Bronchial epithelial cell (primary cell): Measurements from ENCODE around the gene LCN6. TPM values are rescaled to one million over a fixed set of nuclear protein-coding genes. Genes with fewer than 3 reads are reported as not detected.

Experiments used
- DNase-seq: peaks from one replicate; pipeline ENCODE4 v3.0.0-alpha.2; 2010; ENCODE audit warnings: low read depth
- FAIRE-seq: peaks from 2 replicates; lab custom pipeline; 2011; peaks lifted over from hg19 to GRCh38; lab: Jason Lieb, UNC
- H3K27me3 ChIP-seq: 2 replicates; pipeline ENCODE4 v1.5.1; 2011; ENCODE audit warnings: low read length; ENCODE audit not compliant: control insufficient read depth, insufficient read depth
- H3K36me3 ChIP-seq: 2 replicates; pipeline ENCODE4 v1.5.1; 2011; ENCODE audit warnings: low read length; ENCODE audit not compliant: control insufficient read depth, insufficient read depth
- H3K4me3 ChIP-seq: 2 replicates; pipeline ENCODE4 v1.5.1; 2011; ENCODE audit warnings: mild to moderate bottlenecking, low read depth, low read length, control low read depth
- CTCF ChIP-seq: IDR thresholded peaks from 2 replicates; pipeline ENCODE4 v1.5.1; 2011; ENCODE audit warnings: mild to moderate bottlenecking, moderate library complexity, low read length, control low read depth, inconsistent platforms; ENCODE audit not compliant: insufficient read depth, severe bottlenecking
- total RNA-seq: library from RNA; depleted of rRNA; stranded (reverse); fragments of >200 nt; gene quantifications from 2 replicates; pipeline ENCODE4 v1.2.1, GENCODE V29; 2014

Gene LCN6
- total RNA-seq, 1 donor from 2014 or later = not detected

GRCh38 chr9:136703276-136703860, 45.0 kb downstream of the LCN6 start:
- Histone ChIP-seq H3K27me3 (peaks cover 6% of the 10 kb centered on the region), H3K4me3 (no peak overlapping the region), H3K36me3 (no peaks in the 10 kb centered on the region)
- DNase-seq (no peak), FAIRE-seq (no peak)
- no peak for TF ChIP-seq CTCF

GRCh38 chr9:136701668-136702053, 46.7 kb downstream of the LCN6 start:
- DNase-seq (no peak), FAIRE-seq (no peak)
- no peaks in the 10 kb centered on the region for H3K36me3 ChIP-seq
- no peak overlapping the region for H3K4me3 ChIP-seq
- no peak for TF ChIP-seq CTCF
- peaks cover 6% of the 10 kb centered on the region for H3K27me3 ChIP-seq

- no peak for DNase-seq
- H3K27me3 ChIP-seq = peaks cover 6% of the 10 kb centered on the region
- no peak for FAIRE-seq
- H3K36me3 ChIP-seq = no peaks in the 10 kb centered on the region
- no peak overlapping the region for H3K4me3 ChIP-seq
- TF ChIP-seq CTCF = no peak
These were observed 47.2 kb downstream of the LCN6 start for GRCh38 chr9:136700959-136701667.

GRCh38 chr9:136700304-136700703, 48.0 kb downstream of the LCN6 start:
- peaks cover 6% of the 10 kb centered on the region for H3K27me3 ChIP-seq

GRCh38 chr9:136698635-136699246, 49.6 kb downstream of the LCN6 start:
- Histone ChIP-seq H3K27me3 (peaks cover 6% of the 10 kb centered on the region), H3K36me3 (no peaks in the 10 kb centered on the region), H3K4me3 (no peak overlapping the region)
- FAIRE-seq (no peak), DNase-seq (no peak)
- no peak for TF ChIP-seq CTCF

More at GRCh38 chr9:136700304-136700703, 48.0 kb downstream of the LCN6 start:
- no peak for DNase-seq
- FAIRE-seq = no peak
- Histone ChIP-seq H3K36me3 (no peaks in the 10 kb centered on the region), H3K4me3 (no peak overlapping the region)
- no peak for TF ChIP-seq CTCF
